ENCODE measurements around the gene LIMS2.

LIMS2 gene

DNA sequence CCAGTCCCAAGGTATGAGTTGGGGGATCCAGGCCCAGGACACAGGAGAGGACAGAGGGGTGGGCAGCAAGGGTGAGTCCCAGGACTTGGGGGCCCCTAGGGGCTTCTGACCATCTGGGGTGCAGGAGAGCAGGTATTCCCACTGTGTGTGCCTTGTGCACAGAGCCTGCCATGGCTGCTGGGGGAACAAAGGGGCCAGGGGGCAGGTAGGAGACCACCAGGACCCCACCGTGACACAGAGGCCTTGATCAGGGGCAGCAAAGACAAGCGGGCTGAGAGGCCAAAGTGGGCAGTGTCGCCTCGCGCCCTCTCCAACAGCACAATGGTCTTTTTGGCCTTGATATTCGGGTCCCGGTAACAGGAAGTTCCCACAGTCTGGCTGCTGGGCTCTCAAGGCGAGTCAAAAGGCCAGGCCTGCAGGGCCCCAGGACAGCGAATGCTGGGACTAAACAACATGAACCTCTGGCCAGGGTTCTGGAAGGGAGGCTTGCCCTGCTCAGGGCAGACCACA, 41.7 kb downstream of the LIMS2 start:
- DNase-seq (ENCODE audit: low read depth) = no peak

DNA sequence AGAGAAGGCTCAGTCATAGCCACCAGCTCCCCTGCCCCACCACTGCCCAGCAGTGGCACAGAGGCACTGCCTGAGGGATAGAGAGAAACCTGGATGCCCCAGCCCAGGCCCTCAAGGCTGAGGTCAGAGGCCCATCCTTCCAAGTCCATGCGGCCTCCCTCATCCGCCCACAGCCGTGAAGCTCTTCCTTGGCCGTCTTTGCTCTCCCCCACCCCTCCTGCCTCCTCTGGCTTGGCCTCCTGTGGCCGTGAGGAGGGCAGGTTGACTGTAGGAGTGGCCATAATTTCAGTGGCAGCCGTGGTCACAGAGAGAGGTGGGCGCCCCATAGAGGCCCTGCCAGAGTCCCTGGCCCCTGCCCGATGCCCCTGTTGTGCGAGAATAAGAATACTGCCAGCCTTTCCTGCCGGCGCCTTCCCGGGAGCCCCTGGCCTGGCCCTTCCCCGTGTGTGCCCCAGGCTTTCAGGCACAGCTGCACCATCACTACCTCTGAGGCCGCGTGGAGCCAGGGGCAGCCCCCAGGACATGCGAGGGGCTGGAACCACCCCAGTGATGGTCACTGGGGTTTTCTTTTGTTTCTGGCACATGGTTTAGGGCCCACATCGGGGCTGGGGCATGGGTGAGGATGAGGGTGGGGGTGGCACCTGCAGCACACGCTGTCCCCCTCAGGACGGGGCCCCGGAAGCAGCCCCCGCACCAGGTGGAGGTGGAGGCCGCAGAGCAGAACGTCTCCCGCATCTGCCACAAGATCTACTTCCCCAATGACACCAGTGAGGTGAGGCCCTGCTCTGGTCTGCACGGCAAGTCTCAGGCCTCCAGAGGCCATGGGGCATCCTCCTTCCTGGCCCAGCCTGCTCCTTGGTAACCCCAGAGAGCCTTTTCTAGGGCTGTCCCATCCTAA, 42.5 kb downstream of the LIMS2 start:
- no peak for DNase-seq (ENCODE audit: low read depth)

DNA sequence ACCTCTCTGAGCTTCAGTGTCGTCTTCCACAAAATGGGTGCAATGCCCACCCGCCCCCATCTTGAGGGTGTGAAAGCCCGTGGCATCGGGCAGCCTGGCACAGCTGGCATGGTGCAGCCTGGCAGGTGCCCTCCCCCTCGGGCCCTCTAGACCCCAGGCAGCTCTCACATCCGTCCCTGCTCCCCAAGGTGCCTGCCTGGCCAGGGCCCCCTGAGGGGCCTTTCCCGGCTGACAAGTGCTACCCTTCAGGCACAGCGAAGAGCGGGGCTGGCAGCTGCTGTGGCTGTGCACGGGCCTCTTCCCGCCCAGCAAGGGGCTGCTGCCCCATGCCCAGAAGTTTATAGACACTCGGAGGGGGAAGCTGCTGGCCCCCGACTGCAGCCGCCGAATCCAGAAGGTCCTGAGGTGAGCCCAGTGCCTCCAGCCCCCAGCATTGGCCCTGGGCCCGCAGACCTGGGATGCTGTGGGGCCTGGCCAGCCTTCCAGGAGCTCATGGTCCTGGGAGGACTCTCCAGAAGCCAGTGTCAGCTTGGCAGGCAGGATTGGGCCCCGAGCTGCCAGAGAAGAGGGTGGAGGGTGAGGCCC, 43.2 kb downstream of the LIMS2 start:
- no peak for DNase-seq (ENCODE audit: low read depth)

DNA sequence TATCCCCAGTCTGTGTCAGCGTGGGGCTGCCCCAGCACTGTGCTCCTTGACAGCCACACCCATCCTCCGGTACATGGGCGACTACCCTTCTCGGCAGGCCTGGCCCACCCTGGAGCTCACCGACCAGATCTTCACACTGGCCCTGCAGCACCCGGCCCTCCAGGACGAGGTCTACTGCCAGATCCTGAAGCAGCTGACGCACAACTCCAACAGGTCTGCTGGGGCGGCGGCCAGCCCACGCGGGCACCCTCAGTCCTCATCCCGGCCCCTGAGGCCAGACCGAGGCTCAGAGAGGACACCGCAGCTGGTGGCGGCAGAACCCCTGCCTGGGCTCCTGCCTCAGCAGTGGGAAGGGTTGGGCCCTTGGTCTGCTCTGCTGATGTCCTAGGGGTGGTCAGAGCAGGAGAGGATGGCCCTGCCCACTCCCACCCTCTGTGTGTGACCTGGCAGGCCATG, 43.8 kb downstream of the LIMS2 start:
- DNase-seq (ENCODE audit: low read depth) = no peak

DNA sequence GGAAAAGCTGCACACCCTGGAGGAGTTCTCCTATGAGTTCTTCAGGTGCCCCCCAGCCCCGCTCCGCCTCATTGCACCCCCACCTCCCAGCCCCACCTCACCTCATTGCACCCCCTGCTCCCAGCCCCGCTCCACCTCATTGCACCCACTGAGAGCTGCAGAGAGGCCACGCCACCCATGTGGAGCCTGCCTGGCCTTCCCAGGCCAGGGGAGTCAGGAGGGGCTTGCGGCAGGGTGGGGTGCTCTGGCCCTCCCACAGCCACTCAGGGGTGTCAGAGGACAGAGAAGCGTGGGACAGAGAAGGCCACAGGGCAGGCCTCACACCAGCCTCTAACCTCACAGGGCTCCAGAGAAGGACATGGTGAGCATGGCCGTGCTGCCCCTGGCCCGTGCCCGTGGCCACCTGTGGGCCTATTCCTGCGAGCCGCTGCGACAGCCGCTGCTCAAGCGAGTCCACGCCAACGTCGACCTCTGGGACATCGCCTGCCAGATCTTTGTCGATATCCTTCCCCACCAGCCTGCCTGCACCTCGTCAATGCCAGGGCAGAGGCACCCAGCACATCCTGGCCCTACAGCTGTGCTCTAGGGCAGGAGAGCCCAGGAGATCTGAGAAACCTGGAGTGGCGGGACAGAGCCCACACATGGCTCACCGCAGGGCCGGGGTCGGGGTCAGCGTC, 44.3 kb downstream of the LIMS2 start:
- no peak for DNase-seq (ENCODE audit: low read depth)

DNA sequence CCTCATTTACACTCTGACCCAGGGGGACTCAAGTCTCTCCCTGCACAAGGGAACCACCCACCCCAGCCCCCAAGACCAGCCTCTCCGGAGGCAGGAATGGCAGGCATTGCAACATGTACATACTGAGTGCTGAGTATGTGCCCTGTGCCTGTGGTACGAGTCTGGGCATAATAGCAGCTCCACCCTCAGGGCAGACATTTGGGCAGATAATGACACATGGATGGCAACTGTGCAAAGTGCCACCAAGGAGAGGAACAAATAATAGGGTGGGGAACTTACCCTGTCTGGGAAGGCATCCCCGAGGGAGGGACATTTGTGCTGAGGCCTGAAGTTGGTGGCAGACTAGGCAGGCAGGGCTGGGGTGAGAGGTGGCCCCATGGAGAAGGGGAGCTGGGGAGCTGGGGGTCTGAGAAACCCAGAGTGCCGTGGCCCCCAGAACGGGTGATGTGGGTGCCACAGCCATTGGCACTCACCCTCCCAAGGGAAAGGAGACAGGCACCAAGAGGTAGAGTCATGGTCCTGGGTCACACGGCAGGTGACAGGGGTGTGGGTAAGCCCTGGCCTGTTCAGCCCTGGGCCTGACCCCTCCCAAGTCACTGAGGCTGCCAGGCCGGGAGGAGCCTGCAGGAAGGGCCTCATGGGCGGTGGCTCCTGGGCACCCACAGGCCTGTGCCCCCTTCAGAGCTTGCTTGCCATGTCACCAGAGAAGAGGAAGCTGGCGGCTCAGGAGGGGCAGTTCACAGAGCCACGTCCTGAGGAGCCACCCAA, 45.0 kb downstream of the LIMS2 start:
- DNase-seq (ENCODE audit: low read depth) = no peak

DNA sequence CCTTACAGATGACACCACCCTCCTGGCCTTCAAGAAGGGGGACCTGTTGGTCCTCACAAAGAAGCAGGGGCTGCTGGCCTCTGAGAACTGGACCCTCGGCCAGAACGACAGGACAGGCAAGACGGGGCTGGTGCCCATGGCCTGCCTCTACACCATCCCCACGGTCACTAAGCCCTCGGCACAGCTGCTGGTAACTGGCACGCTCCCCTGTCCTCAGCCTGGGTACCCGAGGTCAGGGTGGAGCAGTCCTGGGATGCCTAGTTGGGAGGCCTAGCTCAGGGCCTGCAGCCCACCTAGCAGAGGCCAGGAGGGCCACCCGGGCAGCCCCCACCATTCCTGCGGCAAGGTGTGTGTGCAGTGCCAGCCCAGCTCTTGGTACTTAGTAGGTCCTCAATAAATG, 45.7 kb downstream of the LIMS2 start:
- DNase-seq (ENCODE audit: low read depth) = no peak

DNA sequence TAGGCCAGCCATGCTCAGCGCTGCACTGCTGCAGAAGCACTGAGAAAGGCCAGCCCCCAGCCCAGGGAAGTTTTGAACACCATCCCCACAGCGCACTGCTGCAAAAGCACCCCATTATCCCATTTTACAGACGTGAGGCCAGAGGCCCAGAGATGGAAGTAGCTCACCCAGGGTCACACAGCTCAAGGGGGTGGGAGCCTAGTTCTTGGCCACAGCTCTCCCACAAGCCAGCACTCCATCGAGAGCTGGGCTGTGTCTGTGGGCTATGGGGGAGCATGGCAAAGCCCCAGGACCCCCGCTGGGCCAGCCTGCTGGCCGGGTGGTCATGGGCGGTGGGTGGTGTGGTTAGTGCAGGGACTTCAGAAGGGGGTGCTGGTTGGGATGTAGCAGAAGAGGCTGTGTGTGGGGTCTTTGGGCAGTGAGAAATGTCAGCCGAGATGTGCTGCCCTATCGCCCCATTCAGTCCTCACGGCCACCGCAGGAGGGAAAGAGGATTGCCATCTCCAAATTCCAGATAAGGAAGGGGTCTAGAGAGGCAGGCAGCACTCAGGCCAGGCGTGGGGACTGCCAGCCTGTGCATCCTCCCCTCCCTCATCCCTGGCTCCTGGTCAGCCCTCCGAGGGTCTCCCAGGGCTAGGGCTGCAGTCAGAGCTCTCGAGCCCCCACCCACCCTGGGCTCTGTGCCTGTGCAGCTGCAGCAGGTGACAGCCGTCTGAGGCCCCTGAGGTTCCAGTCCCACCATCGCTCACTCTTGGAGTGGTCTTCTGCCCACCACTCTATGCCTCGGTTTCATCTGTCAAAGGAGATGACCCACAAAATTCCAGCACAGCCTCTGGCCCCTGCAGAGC, 46.3 kb downstream of the LIMS2 start:
- DNase-seq (ENCODE audit: low read depth) = no peak

DNA sequence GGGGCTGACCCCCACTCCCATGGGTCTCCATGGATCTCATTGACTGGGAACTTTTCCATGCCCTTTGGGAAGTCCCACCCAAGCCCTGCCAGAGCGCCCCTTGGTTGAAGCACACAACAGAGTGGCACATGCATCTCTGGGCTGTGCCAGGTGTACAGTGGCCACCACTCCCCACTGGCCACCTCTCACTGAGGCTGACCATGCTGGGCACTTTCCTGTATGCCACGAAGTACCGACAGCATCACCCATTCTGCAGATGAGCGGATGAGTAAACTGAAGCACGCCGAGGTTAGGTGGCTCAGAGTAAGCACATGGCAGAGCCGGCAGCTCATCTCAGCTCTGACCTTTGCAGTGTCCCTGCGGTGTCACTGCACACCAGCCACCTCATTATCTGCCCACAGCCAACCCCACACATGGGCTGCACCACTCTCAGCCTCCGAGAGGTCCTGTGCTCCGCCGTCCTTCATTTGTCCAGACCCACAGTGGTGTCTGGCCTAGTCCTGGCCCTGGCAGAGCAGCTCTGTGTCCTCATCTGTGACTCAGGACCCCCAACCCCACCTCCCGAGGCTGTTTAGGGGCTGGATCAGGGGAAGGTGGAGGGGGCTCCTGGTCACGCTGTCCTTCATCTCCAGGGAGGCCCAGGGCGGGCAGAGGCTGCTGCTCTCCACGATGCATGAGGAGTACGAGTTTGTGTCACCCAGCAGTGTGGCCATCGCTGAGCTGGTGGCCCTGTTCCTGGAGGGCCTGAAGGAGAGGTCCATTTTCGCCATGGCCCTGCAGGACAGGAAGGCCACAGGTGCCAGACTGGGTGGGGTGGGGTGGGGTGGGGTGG, 47.4 kb downstream of the LIMS2 start:
- no peak for DNase-seq (ENCODE audit: low read depth)

DNA sequence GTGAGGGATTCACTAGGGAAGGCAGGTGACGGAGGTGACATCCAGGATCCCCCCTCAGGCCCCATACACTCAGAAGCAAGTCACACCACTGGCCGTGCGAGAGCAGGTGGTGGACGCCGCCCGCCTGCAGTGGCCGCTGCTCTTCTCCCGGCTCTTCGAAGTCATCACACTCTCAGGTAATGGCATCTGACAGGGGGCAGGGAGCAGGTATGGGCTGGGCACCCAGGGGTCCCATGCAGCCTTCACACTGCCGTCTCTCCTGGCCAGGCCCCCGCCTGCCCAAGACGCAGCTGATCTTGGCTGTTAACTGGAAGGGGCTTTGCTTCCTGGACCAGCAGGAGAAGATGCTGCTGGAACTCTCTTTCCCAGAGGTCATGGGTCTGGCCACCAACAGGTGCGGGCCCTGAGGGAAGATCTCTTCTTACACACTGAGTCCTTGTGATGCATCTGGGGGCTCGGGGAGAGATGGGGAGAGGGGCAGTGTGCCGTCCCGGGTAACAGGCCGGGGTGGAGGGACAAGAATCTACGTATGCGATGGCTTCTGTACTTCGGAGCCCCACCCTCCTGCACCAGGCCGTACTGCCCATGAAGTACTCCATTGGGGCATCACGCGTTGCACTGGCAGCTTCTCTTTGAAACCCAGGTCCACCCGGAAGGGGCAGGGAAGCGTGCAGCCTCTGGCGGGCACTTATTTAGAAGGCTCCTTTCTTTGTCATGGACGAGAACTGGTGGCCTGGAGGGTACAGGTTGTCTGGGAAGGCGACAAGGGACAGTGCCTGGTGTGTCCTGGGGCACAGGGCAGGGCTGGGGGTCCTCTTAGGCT, 48.2 kb downstream of the LIMS2 start:
- DNase-seq (ENCODE audit: low read depth) = no peak

DNA sequence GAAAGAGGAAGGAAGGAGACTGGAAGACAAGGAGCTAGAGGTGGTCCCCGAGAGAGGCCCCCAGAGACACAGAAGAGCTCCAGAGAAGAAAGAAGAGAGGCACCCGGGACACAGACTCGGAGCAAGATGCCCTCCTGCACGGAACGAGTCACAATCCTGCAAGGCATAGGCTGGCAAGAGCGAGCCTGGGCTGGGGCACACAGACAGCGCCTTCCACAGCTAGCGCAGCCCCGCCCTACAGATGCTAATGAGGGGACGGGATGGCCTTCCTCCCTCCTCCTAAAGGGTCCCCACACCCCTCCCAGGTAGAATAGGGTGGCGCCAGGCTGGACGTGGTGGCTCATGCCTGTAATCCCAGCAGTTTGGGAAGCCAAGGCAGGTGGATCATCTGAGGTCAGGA, 49.2 kb downstream of the LIMS2 start:
- no peak for DNase-seq (ENCODE audit: low read depth)

DNA sequence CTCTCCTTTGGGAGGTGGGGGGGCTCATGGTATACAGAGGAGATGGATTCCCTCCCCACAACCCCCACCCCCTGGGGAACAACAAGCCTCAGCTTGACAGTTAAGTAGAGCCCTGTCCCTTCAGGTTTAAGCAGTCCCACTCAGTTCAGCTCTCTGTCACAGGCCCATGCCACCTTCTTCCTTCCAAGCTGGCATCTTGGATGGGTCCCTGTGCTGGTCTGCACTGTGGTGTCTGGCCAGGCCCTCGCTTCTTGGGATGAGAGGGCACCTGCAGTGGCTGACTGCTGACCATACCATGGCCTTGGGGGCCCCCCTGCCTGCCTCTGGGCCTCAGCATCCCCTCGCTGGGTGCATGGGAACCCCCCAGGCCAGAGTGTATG, 49.8 kb downstream of the LIMS2 start:
- DNase-seq (ENCODE audit: low read depth) = no peak

DNA sequence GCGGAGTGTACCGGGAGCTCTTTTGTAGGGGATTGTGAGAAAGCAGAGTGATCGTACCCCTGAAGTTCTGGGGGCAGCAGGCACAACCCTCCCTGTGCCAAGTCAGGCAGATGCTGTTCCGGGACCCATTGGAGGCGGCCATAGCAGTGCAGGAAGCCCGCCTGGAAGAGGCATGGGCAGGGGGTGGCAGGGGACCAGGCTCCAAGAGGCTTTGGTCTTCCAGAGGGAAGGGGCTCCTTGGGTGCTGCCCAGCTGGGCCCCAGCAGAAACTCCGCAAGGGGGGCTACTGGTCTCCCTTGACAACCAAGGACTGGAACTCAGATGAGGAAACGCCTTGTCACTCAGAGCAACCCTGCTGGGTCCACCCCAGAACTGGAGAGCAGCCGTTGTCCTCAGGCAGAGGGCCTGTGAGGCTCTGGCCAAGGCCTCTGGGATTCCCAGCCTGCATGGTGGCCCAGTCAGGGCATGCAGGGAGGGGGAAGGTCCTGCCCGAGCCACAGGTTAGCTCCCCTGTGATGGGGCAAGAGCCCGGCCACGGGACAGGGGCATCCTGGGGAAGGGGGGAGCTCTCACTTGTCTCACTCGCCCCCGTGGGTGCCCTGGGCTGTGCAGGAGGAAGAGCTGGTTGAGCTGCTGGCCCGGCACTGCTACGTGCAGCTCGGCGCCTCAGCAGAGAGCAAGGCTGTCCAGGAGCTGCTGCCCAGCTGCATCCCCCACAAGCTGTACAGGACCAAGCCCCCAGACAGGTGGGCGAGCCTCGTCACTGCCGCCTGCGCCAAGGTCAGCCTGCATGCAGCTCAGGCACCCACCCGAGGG, 50.4 kb downstream of the LIMS2 start:
- DNase-seq (ENCODE audit: low read depth) = no peak

DNA sequence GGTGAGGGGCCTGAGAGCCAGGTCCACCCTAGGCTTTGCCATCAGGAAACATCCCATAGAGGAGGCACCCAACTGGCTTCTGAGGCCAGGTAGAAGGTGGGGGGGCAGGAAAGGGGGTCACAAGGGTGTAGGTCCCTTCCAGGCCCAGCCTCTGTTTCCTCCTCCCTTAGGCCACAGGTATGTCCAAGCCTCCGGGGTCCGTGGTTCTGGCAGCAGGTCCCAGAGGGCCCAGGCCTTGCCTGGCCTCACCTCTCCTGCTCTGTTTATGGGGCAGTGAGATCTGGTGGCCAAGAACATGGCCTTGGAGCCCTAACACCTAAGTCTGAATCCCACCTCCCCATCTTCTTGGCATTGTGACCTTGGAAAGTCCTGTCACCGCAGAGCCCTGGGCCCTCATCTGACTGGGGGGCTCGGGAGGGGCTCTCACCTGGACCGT, 51.0 kb downstream of the LIMS2 start:
- DNase-seq (ENCODE audit: low read depth) = no peak

DNA sequence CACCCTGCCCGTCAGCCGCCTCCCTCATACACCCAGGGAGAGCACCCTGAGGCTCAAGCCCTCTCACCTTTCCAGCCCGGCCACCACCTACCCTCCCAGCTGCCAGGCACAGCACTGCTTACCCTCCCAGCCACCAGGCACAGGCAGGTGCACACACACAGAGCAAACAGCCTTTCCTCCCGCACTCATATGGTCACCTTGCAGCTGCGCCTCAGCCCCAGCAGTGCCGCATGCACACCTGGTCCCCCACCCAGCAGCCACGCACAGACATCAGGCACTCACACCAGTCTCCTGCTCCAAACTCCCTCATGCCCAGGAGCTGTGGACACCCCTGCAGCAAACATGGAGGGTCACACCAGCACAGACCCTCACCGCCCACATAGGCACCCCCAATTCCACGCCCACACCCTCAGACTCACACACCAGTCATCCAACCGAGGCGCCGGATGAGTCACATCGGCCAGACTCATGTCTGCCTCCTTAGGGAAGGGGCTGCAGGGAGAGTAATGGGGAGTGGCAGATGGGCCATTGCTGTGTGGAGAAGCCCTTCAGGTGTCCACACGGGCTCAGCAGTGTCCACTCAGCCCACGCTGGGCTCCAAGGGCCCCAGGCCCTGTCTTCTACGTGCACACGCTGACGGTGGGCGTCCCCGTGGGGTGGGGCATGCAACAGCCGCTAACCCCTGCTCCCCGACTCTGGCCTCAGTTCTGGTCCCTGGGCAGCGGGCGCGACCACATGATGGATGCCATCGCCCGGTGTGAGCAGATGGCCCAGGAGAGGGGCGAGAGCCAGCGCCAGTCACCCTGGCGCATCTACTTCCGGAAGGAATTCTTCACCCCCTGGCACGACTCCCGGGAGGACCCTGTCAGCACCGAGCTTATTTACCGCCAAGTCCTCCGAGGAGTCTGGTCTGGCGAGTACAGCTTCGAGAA, 51.7 kb downstream of the LIMS2 start:
- no peak for DNase-seq (ENCODE audit: low read depth)

DNA sequence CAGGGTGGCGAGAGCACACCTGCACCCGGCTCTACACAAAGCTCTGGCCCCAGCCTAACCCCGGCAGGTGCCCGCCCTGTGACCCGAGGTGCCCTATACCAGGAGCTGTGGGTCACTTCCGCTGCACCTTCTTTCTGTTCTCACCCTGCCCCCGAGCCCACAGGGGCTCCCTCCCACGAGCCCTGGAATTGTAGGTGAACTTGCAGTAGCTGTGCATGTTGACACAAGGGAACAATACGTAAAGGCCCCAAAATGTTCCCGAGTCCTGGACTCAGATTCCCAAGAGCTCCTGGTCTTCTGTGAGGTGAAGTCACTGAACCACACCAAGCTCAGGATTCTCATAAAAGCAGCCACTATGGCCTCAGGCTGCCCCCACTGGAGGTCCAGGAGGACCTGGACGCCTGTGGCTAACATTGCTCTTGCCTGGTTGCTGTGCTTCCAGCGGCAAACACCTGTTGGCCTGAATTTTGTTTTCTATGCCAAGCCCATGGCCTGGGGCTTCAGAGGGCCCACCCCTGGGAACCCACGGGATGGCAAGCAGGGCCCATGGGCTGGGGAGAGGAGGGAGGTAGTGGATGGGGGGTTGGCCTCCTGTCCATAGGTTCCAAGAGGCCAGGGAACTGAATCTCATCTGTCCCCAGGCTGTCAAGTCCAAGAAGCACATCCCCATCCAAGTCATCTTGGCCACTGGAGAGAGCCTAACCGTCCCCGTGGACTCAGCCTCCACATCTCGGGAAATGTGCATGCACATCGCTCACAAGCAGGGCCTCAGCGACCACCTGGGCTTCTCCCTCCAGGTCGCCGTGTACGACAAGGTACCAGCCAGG, 52.6 kb downstream of the LIMS2 start:
- no peak for DNase-seq (ENCODE audit: low read depth)

Measured in stimulated activated CD8-positive, alpha-beta memory T cell treated with anti-CD3 and anti-CD28 coated beads, Interleukin-7, amount 100 ng/mL, for 24 hours (primary cell).